Measurements from ENCODE around the gene CAMKK1. TPM values are rescaled to one million over a fixed set of nuclear protein-coding genes. Genes with fewer than 3 reads are reported as not detected.

The CAMKK1 gene
- total RNA-seq, 1 donor from 2014 or later: 7.8 TPM

DNA sequence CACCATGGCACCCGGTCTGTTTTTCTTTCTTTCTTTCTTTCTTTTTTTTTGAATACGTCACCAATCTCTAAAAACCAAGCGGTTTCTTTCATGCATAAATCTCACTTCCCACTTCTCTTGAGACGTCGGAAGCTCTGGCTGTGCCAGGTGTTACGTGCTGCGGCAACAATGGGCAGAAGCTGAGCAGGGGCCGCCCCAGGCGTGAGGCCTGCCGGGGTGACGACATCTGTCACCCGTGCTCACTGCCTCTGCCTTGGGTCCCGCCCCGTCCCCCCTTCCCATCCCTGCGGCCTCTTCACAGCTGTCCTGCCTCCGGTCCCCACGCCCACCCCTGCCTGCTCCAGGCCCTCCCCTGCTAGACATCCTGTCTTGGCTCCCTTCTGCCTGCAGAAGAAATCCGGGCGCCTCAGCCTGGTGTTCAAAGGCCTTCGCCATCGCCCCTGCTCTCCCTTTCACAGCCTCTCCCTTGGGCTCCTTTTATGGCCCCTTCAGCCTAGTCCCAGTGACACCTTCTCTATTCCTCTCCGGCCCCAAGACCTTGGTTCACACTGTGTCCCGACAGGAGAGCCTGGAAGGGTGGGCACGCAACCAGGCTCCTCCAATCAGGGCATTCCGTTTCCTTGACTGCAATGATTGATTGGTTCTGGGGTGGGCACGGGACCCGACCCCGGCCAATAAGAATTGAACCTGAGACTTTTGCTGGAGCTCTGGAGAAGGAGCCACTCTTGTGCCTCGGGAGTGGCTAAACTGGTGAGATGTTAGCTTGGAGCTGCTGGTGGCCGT is 18.6 kb upstream of the CAMKK1 start:
- Histone ChIP-seq H3K36me3 (ENCODE audit: control insufficient read depth, insufficient read depth, low read length) (no peaks in the 10 kb centered on the region), H3K4me3 (ENCODE audit: low read depth, low read length) (no peak overlapping the region), H3K27me3 (ENCODE audit: control insufficient read depth, insufficient read depth, low read length) (no peaks in the 10 kb centered on the region)
- no peak for DNase-seq (ENCODE audit: low read depth)
- TF ChIP-seq, protein P1, sequence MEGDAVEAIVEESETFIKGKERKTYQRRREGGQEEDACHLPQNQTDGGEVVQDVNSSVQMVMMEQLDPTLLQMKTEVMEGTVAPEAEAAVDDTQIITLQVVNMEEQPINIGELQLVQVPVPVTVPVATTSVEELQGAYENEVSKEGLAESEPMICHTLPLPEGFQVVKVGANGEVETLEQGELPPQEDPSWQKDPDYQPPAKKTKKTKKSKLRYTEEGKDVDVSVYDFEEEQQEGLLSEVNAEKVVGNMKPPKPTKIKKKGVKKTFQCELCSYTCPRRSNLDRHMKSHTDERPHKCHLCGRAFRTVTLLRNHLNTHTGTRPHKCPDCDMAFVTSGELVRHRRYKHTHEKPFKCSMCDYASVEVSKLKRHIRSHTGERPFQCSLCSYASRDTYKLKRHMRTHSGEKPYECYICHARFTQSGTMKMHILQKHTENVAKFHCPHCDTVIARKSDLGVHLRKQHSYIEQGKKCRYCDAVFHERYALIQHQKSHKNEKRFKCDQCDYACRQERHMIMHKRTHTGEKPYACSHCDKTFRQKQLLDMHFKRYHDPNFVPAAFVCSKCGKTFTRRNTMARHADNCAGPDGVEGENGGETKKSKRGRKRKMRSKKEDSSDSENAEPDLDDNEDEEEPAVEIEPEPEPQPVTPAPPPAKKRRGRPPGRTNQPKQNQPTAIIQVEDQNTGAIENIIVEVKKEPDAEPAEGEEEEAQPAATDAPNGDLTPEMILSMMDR (IDR thresholded peaks at IDR 0.05; ENCODE audit: insufficient read depth, low read length, poor library complexity, severe bottlenecking): no peak

DNA sequence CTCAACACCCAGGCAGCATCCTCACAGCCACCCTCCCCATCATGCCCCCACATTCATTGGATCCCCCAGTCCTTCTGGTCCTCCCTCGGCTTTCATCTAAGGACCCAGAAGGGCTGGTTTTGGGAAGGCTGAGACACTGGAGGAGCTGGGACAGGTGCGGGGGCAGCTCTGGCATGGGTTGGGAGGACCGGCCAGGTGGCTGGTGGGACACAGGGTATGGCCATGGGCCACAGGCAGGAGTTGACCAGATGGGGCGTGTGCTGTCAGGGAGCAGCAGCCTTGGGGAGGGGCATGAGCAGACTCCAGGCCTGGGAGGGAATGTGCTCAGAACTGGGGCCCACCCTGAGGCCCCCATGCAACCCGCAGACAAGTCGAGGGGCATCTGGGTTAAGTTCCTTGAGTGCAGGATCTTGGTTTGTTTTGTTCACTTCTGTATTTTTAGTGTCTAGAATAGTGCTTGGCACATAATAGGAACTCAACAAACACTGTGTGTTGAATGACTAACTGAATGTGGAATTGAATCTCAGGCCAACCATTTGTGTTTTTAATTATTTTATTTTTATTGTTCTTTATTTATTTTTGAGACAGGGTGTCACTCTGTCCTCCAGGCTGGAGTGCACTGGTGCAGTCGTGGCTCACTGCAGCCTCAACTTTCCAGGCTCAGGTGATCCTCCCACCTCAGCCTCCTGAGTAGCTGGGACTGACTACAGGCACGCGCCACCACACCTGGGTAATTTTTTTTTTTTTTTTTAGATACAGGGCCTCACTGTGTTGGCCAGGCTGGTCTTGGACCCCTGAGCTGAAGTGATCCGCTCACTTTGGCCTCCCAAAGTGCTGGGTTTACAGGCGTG is 17.8 kb upstream of the CAMKK1 start:
- TF ChIP-seq, protein P1 (IDR thresholded peaks at IDR 0.05; ENCODE audit: insufficient read depth, low read length, poor library complexity, severe bottlenecking): no peak
- H3K27me3 ChIP-seq (ENCODE audit: control insufficient read depth, insufficient read depth, low read length): no peaks in the 10 kb centered on the region
- no peak overlapping the region for H3K4me3 ChIP-seq (ENCODE audit: low read depth, low read length)
- no peak for DNase-seq (ENCODE audit: low read depth)
- H3K36me3 ChIP-seq (ENCODE audit: control insufficient read depth, insufficient read depth, low read length): no peaks in the 10 kb centered on the region

DNA sequence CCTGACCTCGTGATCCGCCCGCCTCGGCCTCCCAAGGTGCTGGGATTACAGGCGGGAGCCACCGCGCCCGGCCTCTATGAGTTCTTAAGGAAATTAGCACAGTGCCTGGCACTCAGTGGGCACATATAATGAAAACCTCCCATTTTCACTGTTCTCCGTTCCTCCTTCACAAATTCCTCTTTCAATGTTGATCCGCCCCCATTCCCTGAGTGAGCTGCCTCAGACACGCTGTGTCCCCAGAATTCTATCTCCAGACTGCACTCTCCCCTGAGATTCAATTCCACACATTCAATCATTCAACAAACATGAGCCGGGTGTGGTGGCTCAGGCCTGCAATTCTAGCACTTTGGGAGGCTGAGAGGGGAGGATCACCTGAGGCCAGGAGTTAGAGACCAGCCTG is 16.4 kb upstream of the CAMKK1 start:
- Histone ChIP-seq H3K27me3 (ENCODE audit: control insufficient read depth, insufficient read depth, low read length) (no peaks in the 10 kb centered on the region), H3K36me3 (ENCODE audit: control insufficient read depth, insufficient read depth, low read length) (no peaks in the 10 kb centered on the region), H3K4me3 (ENCODE audit: low read depth, low read length) (no peak overlapping the region)
- DNase-seq (ENCODE audit: low read depth): no peak
- TF ChIP-seq, protein P1 (IDR thresholded peaks at IDR 0.05; ENCODE audit: insufficient read depth, low read length, poor library complexity, severe bottlenecking): no peak

DNA sequence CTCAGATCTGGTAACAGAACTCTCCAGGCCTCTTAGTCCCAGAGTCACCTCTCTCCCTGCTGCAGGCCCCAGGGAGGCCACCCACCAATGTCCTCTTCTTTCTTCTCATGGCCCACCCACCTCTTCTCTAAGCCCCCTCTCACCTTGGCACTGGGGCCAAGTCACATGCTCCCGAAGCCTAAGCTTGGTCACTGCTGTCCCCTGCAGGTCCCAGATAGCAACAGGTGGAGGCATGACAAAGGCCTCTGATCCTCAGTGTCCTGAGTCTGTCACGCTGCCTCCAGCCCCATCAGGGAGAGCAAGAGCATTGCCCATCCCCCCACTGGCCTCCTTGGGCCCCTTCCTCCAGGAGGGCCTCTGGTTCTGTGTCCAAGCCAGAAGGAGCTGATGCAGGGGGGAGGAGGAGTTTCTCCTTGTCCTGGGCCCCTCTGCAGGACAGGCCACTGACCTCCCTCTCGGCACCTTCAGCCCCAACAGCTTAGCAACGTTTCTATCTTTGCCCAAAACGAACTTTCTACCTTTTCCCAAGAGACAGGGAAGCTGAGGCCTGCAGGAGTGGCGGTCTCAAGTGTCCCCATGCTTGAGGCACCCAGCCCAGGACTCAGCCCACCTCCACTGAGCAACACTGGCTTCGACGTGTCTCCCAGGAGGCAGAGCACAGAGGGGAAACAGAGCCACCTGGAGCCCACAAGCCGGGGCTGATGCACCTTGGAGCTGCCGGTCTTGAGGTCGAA is 14.8 kb upstream of the CAMKK1 start:
- Histone ChIP-seq H3K4me3 (ENCODE audit: low read depth, low read length) (no peak overlapping the region), H3K36me3 (ENCODE audit: control insufficient read depth, insufficient read depth, low read length) (no peaks in the 10 kb centered on the region), H3K27me3 (ENCODE audit: control insufficient read depth, insufficient read depth, low read length) (peaks cover 8% of the 10 kb centered on the region)
- no peak for DNase-seq (ENCODE audit: low read depth)
- TF ChIP-seq, protein P1 (IDR thresholded peaks at IDR 0.05; ENCODE audit: insufficient read depth, low read length, poor library complexity, severe bottlenecking): peak; percentile 21

DNA sequence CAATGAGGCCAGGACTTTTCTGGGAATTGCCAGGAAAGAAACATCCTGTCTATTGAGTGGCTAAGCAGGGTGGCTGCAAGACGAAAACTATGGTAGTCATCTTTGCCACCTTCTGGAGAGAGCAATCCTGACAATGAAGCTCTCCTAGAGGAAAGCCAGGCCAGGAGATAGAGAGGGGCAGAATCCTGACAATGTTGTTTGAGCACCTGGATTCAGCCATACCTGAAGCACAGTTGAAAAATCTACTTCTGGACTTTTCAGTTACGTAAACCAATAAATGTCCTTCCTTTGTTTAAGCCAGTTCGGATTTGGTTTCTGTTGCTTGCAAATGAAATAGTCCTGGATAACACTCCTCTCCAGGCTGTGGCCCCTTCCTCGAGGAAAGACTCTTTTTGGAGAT is 14.0 kb upstream of the CAMKK1 start:
- DNase-seq (ENCODE audit: low read depth): no peak
- TF ChIP-seq, protein P1 (IDR thresholded peaks at IDR 0.05; ENCODE audit: insufficient read depth, low read length, poor library complexity, severe bottlenecking): no peak
- Histone ChIP-seq H3K27me3 (ENCODE audit: control insufficient read depth, insufficient read depth, low read length) (peaks cover 8% of the 10 kb centered on the region), H3K4me3 (ENCODE audit: low read depth, low read length) (no peak overlapping the region), H3K36me3 (ENCODE audit: control insufficient read depth, insufficient read depth, low read length) (no peaks in the 10 kb centered on the region)

Measured in kidney epithelial cell (primary cell).